DOHH2 (cell line): ENCODE measurements around the gene NOX1.

ENCODE experiments used
- EZH2phosphoT487 ChIP-seq: fragments of 200-600 bp; sonication (generic); IDR thresholded peaks from 2 replicates; pipeline ENCODE4 v1.6.1; 2017; ENCODE audit warnings: borderline replicate concordance, mild to moderate bottlenecking, antibody characterized with exemption, low read length, moderate library complexity, mixed read lengths
- TF ChIP-seq, protein P1 (sequence below): fragments of 200-600 bp; sonication (generic); IDR thresholded peaks from one replicate; pipeline ENCODE4 v1.5.1; 2014; ENCODE audit warnings: antibody characterized with exemption, mild to moderate bottlenecking, low read depth, low read length; ENCODE audit not compliant: poor library complexity, severe bottlenecking

- TF ChIP-seq, protein P1, sequence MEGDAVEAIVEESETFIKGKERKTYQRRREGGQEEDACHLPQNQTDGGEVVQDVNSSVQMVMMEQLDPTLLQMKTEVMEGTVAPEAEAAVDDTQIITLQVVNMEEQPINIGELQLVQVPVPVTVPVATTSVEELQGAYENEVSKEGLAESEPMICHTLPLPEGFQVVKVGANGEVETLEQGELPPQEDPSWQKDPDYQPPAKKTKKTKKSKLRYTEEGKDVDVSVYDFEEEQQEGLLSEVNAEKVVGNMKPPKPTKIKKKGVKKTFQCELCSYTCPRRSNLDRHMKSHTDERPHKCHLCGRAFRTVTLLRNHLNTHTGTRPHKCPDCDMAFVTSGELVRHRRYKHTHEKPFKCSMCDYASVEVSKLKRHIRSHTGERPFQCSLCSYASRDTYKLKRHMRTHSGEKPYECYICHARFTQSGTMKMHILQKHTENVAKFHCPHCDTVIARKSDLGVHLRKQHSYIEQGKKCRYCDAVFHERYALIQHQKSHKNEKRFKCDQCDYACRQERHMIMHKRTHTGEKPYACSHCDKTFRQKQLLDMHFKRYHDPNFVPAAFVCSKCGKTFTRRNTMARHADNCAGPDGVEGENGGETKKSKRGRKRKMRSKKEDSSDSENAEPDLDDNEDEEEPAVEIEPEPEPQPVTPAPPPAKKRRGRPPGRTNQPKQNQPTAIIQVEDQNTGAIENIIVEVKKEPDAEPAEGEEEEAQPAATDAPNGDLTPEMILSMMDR: peak; percentile 50
- TF ChIP-seq EZH2phosphoT487: no peak
These were observed 21.4 kb upstream of the NOX1 start for GRCh38 chrX:100895365-100896075.
